Prostate gland (tissue), 2 donors: ENCODE results near the gene FAM174C.
A peak's percentile ranks its signal among the peaks of the same experiment; 100 is the strongest.

ENCODE experiments used
- POLR2A ChIP-seq: fragments of 450-650 bp; IDR thresholded peaks from one replicate; pipeline ENCODE4 v1.6.1; 2016; ENCODE audit warnings: antibody characterized with exemption, mild to moderate bottlenecking
- POLR2AphosphoS5 ChIP-seq: sonication (generic); formaldehyde crosslinking; IDR thresholded peaks from one replicate; pipeline ENCODE4 v1.6.1; 2017; ENCODE audit warnings: antibody characterized with exemption
- TF ChIP-seq, protein P1 (sequence below), 4 experiments: fragments of 200-600 bp in 2 of 4; fragments of 450-650 bp in 2 of 4; sonication (generic) in 2 of 4; IDR thresholded peaks; 1 replicate in 3 of 4; 2 replicates in 1 of 4; pipeline ENCODE4 v1.5.1; 2016 to 2019; ENCODE audit warnings: antibody characterized with exemption in 4 of 4, mild to moderate bottlenecking in 2 of 4, moderate library complexity in 2 of 4

DNA sequence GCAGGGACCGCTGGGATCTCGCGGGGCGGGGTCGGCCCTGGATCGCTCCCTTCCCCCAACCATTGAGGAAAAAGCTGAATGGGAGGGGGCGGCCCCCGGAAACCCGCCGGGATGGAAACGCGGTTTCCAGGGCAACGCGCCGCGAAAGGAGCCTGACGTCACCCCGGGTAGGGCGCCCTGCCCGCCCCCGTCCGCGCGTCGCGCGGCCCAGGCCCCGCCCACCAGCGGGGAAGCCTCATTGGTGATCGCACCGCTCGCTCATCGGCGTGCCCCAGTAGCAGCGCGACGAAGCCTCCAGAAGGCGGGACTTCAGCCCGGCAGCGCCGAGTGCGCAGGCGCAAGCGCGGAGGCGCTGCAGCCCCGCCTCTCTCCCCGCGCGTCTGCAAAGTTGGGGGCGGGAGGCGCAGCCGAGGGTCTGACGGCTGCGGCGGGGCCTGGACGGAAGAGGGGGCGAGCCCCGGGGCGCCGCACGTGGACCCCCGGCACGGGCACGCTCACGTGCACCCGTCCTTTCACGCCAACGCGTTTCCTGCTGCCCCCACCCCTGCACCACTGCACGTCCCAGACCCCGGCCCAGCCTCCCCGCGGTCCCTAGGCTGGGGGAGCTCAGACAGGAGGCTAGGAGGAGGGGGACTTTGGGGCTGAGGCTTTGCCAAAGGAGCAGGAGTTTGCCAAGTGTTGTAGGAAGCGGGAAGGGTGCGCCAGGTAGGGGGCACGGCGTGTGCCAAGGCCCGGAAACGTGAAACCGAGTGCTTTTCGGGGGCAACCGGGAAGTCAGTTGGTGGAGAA, 14.4 kb upstream of the FAM174C start:
- TF ChIP-seq, protein P1, sequence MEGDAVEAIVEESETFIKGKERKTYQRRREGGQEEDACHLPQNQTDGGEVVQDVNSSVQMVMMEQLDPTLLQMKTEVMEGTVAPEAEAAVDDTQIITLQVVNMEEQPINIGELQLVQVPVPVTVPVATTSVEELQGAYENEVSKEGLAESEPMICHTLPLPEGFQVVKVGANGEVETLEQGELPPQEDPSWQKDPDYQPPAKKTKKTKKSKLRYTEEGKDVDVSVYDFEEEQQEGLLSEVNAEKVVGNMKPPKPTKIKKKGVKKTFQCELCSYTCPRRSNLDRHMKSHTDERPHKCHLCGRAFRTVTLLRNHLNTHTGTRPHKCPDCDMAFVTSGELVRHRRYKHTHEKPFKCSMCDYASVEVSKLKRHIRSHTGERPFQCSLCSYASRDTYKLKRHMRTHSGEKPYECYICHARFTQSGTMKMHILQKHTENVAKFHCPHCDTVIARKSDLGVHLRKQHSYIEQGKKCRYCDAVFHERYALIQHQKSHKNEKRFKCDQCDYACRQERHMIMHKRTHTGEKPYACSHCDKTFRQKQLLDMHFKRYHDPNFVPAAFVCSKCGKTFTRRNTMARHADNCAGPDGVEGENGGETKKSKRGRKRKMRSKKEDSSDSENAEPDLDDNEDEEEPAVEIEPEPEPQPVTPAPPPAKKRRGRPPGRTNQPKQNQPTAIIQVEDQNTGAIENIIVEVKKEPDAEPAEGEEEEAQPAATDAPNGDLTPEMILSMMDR (IDR thresholded peaks at IDR 0.05), result no peak
- TF ChIP-seq POLR2AphosphoS5, result peak; percentile 83
- TF ChIP-seq POLR2A, result peak; percentile 94
